Epithelial cell of prostate (primary cell): ENCODE measurements around the gene RAPGEF4.

Source experiments
- DNase-seq: peaks from one replicate; pipeline ENCODE4 v3.0.0-alpha.2; 2011; ENCODE audit warnings: low read depth, low spot score
- H3K27ac ChIP-seq: fragments of 450-650 bp; 2 replicates; pipeline ENCODE4 v1.5.1; 2017; ENCODE audit warnings: mild to moderate bottlenecking

Gene RAPGEF4

GRCh38 chr2:172926785-172927640 lies 191.4 kb downstream of the RAPGEF4 start:
- H3K27ac ChIP-seq, result no peak overlapping the region
- DNase-seq, result no peak

- no peak overlapping the region for H3K27ac ChIP-seq
These were observed 192.2 kb downstream of the RAPGEF4 start for GRCh38 chr2:172927641-172928357.

GRCh38 chr2:172928756-172929155 lies 193.1 kb downstream of the RAPGEF4 start:
- DNase-seq, result no peak
- H3K27ac ChIP-seq, result no peak overlapping the region

More at GRCh38 chr2:172927641-172928357, 192.2 kb downstream of the RAPGEF4 start:
- DNase-seq, result no peak

- H3K27ac ChIP-seq, result no peak overlapping the region
- DNase-seq, result no peak
These were observed 194.0 kb downstream of the RAPGEF4 start for GRCh38 chr2:172929644-172930043.

DNA sequence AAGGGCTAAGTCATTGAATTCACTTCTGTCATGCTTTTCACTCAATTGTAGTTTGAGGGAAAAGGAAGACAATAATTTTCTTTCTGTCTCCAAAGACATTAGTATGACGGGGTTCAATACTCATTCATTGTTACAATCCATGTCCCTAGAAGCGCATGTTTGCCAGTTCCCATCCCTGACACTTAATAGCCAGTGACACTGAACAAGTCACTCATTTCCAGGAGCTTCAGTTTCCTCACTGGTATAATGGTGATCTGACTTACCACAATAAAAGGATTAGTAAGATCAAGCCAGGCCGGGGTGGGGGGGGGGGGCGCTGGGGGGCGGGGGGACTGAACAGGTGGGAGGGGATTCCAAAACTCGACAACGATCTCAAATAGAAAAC lies 195.2 kb downstream of the RAPGEF4 start:
- peak overlapping the region; percentile 23 for H3K27ac ChIP-seq

DNA sequence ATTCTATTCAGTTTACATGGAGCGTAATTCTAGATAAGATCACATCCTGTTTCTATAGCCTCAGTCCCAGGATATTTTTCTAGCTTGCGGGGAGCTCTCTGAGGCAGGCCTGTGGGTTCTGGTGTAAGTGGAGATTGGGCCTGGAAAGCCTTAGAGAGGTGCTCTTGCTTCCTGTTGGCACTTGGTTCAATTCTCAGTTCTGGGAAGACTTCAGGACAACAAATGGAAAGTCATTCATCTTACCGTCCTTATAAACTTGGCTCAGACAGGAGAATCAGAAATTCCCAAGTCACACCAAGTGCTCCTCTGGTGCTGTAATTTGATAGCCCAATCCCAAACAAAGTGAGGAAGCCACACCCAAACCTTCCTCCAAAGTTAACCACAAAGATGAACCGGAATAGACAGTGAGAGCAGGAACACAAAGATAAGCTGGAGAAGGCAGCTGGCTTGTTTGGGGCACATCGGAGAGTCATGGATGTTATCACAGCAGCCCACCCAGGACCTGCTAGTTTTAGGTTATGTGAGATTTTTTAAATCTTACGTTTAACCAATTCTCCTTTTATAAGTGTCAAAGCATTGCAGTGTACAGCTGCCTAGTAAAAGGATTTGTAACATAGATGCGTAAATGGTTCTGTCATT lies 195.7 kb downstream of the RAPGEF4 start:
- H3K27ac ChIP-seq, result peak overlapping the region; percentile 23
- no peak for DNase-seq

More for the DNA sequence above, 195.2 kb downstream of the RAPGEF4 start:
- no peak for DNase-seq

GRCh38 chr2:172931918-172932520 lies 196.4 kb downstream of the RAPGEF4 start:
- no peak overlapping the region for H3K27ac ChIP-seq

DNA sequence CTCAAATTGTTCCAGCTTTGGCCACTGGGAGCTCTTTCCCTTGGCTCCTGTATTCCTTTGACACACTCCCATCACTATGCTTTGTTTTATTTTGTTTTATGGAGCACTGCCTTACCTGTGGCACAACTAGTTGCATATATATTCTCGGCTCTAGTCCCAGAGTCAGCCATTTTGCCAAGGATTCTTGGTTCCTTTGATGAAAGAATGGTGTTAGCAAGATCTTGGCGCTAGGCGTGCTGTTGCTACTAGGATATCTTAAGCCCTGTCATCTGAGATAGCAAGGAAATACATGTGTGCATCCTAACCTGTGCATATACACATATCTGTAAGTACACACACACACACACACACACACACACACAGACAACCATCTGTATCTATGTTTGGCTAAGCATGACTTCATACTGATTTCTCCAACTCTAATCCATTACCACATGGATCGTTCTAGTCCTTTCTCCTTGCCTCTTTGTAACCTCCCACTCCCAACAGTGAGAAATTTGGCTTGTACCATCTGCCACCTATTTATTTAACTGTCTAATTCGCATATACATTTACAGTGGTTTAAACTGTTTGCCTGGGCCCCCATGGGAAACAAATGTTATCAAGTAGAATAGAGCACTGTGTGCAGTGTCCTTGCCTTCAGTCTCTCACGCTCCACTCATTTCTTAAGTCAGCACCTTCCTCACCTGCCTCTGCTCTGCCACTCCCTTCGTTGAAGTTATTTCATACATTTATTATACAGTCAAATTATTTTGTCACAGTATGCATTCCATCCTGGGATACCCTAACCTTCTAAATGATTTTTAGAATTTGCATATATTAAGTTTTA lies 202.5 kb downstream of the RAPGEF4 start:
- no peak overlapping the region for H3K27ac ChIP-seq
- no peak for DNase-seq

More at GRCh38 chr2:172931918-172932520, 196.4 kb downstream of the RAPGEF4 start:
- DNase-seq, result no peak

DNA sequence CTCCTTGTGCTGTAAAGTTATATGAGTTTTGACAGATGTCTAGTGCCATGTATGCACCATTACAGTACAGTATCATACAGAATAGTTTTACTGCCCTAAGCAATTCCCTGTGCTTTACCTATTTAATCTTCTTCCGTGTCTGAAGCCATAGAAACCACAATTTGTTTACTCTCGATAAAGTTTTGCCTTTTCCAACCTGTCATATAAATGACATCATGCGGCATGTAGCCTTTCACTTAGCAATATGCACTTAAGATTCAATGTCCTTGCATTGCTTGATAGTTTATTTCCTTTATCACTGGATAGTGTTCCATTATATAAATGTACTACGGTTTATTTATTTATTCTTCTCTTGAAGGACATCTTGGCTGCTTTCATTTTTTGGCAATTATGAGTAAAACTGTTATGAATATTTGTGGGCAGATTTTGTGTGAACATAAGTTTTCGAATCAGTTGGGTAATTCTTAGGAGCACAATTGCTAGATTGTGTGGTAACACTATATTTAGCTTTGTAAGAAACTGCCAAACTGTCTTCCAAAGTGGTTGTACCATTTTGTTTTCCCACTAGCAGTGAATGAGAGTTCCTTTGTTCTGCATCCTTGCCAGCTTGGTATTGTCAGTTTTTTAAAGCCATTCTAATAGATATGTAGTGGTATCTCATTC lies 203.2 kb downstream of the RAPGEF4 start:
- no peak for DNase-seq

GRCh38 chr2:172943539-172943938 lies 207.9 kb downstream of the RAPGEF4 start:
- no peak for DNase-seq
- no peak overlapping the region for H3K27ac ChIP-seq

More for the DNA sequence above, 203.2 kb downstream of the RAPGEF4 start:
- H3K27ac ChIP-seq, result no peak overlapping the region

GRCh38 chr2:172944022-172944793 lies 208.6 kb downstream of the RAPGEF4 start:
- DNase-seq, result no peak
- no peak overlapping the region for H3K27ac ChIP-seq

DNA sequence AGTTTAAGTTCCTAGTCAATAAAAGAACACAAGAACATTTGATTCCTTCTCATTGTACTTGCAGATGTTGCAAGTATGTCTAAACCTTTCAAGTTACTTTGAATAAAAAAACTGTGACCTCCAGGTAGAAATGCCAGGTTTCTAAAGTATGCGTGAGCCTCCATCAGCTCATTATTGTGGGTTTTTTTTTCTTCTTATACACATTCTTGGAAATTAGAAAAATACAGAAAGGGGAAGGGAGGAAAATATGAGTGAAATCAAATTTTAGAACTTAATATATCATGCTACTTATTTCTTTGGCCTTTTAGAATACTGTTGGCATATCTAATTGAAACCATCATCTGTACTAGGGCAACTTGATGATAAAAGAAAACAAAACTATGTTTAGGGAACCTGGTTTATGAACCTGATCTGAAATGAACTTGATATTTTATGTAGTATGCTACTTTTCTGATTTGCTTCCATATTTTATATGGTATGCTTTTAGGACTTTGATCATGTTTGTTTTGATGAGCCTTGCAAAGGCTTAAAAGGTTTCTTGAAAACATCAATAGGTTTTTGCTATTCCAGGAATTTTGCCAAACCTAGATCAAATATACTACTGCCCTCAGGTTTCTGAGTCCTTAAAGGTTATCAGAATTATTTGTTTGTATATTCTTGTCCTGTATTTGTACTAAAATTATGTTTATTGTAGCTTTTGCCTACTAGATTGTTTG lies 209.3 kb downstream of the RAPGEF4 start:
- no peak for DNase-seq

GRCh38 chr2:172945510-172945850 lies 209.8 kb downstream of the RAPGEF4 start:
- DNase-seq, result no peak
- H3K27ac ChIP-seq, result no peak overlapping the region

More for the DNA sequence above, 209.3 kb downstream of the RAPGEF4 start:
- H3K27ac ChIP-seq, result no peak overlapping the region

DNA sequence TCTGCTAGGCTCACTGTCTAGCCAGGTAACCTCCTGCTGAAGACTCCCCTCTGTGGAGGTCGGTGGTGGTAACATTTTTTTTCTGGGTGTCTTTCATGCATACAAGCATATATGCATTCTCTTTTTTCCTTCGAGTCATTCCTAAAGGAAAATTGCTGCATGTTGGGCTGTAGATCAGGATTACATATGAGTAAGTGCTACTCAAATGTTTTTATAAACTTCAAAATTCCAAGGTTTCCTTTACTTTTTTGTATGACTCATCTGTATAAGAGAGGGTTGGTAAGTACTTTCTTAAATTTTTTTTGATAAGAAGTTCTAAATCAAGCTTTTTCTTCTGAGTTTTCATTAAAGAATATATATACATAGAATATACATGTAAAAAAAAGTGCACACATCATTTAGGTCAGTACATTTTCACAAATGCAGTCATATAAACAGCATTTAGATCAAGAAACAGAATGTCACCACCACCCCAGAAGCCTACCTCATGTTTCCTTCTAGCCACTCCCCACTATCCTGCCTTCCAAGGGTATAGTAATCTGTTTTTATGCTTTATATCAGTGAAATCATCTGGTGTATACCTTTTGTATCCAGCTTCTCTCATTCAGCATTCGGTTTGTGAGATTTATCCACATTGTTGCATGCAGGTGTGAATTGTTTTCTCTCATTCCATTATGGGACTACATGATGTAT lies 212.0 kb downstream of the RAPGEF4 start:
- H3K27ac ChIP-seq, result no peak overlapping the region
- no peak for DNase-seq

DNA sequence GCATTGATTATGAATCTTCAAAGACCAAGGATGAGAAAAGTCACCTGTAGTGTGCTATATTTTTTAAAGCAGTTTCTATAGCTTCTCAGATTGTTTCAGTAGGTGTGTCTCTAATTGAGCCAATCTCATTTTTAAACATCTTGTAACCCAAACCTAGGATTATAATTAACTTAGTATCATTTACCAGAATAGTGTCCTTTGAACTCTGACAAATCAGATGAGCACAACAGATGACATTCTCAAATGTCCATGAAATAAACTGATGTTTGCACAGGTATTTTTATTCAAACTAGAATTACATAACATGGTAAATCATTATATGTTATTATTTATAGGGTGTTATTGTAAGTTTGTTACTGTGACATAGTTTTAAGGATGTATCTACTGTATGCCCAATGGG lies 213.9 kb downstream of the RAPGEF4 start:
- no peak for DNase-seq
- no peak overlapping the region for H3K27ac ChIP-seq

DNA sequence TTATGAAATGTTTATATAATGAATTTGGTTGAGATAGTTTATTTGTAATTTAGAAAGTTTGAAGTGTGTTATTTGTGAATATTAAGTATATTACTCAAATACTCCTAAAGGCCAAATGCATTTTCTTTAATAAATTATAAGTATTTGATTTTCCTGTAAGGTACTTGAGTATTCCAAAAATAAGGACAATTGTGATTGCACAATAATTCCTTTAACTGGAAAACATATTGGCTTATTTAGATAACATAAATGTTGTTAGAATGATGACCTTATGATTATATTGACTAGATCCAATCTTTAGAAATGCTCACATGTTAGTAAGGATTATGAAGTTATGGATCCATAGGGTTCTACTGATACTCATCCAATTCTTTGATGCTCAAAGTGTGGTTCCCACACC lies 214.9 kb downstream of the RAPGEF4 start:
- DNase-seq, result no peak
- no peak overlapping the region for H3K27ac ChIP-seq

GRCh38 chr2:172951554-172951953 lies 215.9 kb downstream of the RAPGEF4 start:
- no peak for DNase-seq
- no peak overlapping the region for H3K27ac ChIP-seq
